Measurements from ENCODE around the gene INO80.
"Not testable (repeated sequence)": the region's sequence is repeated elsewhere in the genome, so short reads cannot be mapped to it uniquely, and the experiment has no call there.

The INO80 gene

DNA sequence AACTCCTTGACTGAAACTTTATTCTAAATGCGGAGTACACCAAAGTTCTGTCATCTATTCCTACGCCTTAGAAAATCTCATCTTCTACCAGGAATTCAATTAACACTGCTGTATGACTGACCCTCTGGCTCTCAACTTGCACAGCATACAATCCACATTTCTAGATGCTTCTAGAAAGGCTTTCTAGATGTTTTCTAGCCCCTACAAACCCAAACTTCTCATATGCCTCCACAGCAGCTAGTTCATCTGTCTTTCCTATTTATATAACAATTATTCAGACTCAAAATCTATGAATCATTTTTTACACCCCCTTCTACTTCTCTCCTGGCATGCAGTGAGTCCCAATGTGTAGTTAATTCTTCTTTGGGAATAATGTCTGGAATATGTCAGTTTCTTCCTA is 13.2 kb downstream of the INO80 start:
- Mint-ChIP-seq H3K4me1 (peaks cover 13 to 29% of the 10 kb centered on the region in 2 donors), H3K4me3 (no peak overlapping the region), H3K27me3 (no peaks in the 10 kb centered on the region), H3K36me3 (peaks cover 16 to 23% of the 10 kb centered on the region in 2 donors), H3K9me3 (no peaks in the 10 kb centered on the region), H3K27ac (peak overlapping the region; percentile 43)
- ATAC-seq (replicated peaks) (no peak), DNase-seq (no peak)

GRCh38 chr15:41096178-41096577 is 19.9 kb downstream of the INO80 start:
- ATAC-seq (replicated peaks) (no peak), DNase-seq (no peak)
- Mint-ChIP-seq H3K27ac (no peak overlapping the region), H3K9me3 (no peaks in the 10 kb centered on the region), H3K27me3 (no peaks in the 10 kb centered on the region), H3K4me1 (peaks cover 0 to 2% of the 10 kb centered on the region in 2 donors), H3K4me3 (no peak overlapping the region), H3K36me3 (peaks cover 24 to 33% of the 10 kb centered on the region in 2 donors)

- Mint-ChIP-seq H3K36me3 (peaks cover 46 to 55% of the 10 kb centered on the region in 2 donors), H3K4me1 (peaks cover 7 to 24% of the 10 kb centered on the region in 2 donors), H3K27me3 (no peaks in the 10 kb centered on the region), H3K9me3 (no peaks in the 10 kb centered on the region), H3K27ac (no peak overlapping the region), H3K4me3 (no peak overlapping the region)
- ATAC-seq (replicated peaks) (no peak), DNase-seq (no peak)
Measured at GRCh38 chr15:41085029-41085428, 31.1 kb downstream of the INO80 start.

DNA sequence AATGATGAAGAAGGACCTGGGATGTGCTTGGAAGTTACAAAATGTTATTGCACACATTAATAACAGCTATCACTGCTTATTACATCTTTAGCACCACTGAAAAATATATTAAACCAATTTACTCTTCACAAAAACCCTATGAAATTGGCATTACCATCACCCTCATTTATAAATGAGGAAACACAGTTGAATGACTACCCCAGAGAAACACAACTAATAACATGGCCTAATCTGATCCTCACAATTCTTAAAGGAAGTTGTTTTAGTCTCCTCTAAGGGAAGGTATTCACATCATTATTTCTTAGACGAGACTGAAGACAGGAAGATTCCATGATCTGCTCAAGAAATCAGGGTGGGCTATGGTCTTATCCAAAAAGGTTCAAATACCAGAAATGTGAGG is 35.9 kb downstream of the INO80 start:
- Mint-ChIP-seq H3K4me1 (peaks cover 10 to 20% of the 10 kb centered on the region in 2 donors), H3K27ac (peak overlapping the region; percentile 32), H3K36me3 (peaks cover 40 to 55% of the 10 kb centered on the region in 2 donors), H3K9me3 (no peaks in the 10 kb centered on the region), H3K4me3 (no peak overlapping the region), H3K27me3 (no peaks in the 10 kb centered on the region)
- ATAC-seq (replicated peaks) (no peak), DNase-seq (no peak)

DNA sequence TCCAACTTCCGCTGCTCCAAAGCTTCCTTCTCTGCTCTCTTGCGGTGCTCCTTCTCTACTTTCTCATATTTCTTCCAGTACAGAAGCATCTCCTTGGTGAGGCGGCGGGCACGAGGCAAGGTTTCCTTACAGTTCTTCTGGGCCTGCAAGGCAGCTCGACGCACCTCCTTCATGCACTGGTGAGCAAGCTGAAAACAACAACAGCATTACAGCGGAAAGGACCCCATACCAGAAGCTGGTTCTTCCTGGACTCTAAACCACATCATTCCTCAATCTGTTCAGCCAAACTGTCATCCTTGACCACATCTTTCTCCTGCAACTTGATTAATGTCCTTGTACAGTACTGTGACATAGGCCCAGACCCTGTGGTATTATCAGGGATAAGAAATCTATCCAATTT is 36.4 kb downstream of the INO80 start:
- Mint-ChIP-seq H3K36me3 (peaks cover 35 to 51% of the 10 kb centered on the region in 2 donors), H3K27me3 (no peaks in the 10 kb centered on the region), H3K27ac (peak overlapping the region; percentile 88), H3K4me3 (peak overlapping the region; percentile 45 to 62), H3K4me1 (peaks cover 10 to 20% of the 10 kb centered on the region in 2 donors), H3K9me3 (no peaks in the 10 kb centered on the region)
- DNase-seq (no peak), ATAC-seq (replicated peaks) (peak in 1 of 2 donors; percentile 53)

DNA sequence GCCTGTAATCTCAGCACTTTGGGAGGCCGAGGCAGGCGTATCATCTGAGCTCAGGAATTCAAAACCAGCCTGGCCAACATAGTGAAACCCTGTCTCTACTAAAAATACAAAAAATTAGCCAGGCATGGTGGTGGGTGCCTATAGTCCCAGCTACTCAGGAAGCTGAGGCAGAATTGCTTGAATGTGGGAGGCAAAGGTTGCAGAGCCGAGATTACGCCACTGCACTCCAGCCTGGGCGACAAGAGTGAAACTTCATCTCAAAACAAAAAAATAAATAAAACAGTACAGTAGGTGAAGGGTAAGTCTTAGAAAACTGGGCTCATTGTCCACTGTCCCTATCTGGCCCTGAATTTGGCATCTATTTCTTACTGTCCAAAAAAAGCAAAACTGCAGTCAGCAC is 37.2 kb downstream of the INO80 start:
- not testable (repeated sequence) for H3K4me3 Mint-ChIP-seq; ATAC-seq (replicated peaks); DNase-seq; H3K9me3 Mint-ChIP-seq; H3K27me3 Mint-ChIP-seq
- Mint-ChIP-seq H3K36me3 (peaks cover 40 to 56% of the 10 kb centered on the region in 2 donors), H3K27ac (peak overlapping the region; percentile 75), H3K4me1 (peaks cover 10 to 20% of the 10 kb centered on the region in 2 donors)

GRCh38 chr15:41078125-41078524 is 38.0 kb downstream of the INO80 start:
- ATAC-seq (replicated peaks): no peak

GRCh38 chr15:41073028-41073427 is 43.1 kb downstream of the INO80 start:
- no peak for DNase-seq
- Mint-ChIP-seq H3K4me3 (no peak overlapping the region), H3K27ac (no peak overlapping the region), H3K36me3 (peaks cover 35 to 49% of the 10 kb centered on the region in 2 donors), H3K27me3 (no peaks in the 10 kb centered on the region), H3K9me3 (no peaks in the 10 kb centered on the region), H3K4me1 (no peaks in the 10 kb centered on the region)
- no peak for ATAC-seq (replicated peaks)

More at GRCh38 chr15:41078125-41078524, 38.0 kb downstream of the INO80 start:
- DNase-seq: no peak
- H3K27ac Mint-ChIP-seq: peak overlapping the region; percentile 42
- no peak overlapping the region for H3K4me3 Mint-ChIP-seq
- H3K36me3 Mint-ChIP-seq: peaks cover 44 to 57% of the 10 kb centered on the region in 2 donors
- no peaks in the 10 kb centered on the region for H3K27me3 Mint-ChIP-seq
- H3K4me1 Mint-ChIP-seq: peaks cover 10 to 20% of the 10 kb centered on the region in 2 donors
- no peaks in the 10 kb centered on the region for H3K9me3 Mint-ChIP-seq

DNA sequence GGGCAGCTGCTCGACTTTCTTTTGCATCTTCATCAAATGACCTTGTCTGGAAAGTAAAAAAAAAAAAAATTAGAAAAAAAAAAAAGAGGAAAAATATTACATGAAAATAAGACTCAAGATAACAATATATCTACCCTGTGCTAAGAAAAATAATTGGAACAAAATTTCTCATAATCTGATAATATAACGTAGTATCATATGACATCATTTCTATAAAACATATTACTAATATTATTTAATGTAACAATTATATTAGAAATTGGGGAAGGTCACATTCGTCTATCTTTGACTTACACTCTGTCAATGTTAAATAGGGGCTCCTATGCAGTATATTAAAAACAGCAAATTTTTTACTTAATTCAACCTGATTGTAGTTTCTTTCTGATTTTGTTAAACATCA is 44.1 kb downstream of the INO80 start:
- H3K36me3 Mint-ChIP-seq: peaks cover 43 to 53% of the 10 kb centered on the region in 2 donors

GRCh38 chr15:41066516-41066915 is 49.6 kb downstream of the INO80 start:
- no peaks in the 10 kb centered on the region for H3K4me1 Mint-ChIP-seq
- H3K27me3 Mint-ChIP-seq: no peaks in the 10 kb centered on the region
- DNase-seq: no peak
- peaks cover 0 to 2% of the 10 kb centered on the region in 2 donors for H3K9me3 Mint-ChIP-seq
- ATAC-seq (replicated peaks): no peak
- peaks cover 61 to 71% of the 10 kb centered on the region in 2 donors for H3K36me3 Mint-ChIP-seq
- H3K4me3 Mint-ChIP-seq: no peak overlapping the region
- no peak overlapping the region for H3K27ac Mint-ChIP-seq

More for the DNA sequence above, 44.1 kb downstream of the INO80 start:
- Mint-ChIP-seq H3K27me3 (no peaks in the 10 kb centered on the region), H3K4me1 (no peaks in the 10 kb centered on the region), H3K27ac (no peak overlapping the region), H3K9me3 (no peaks in the 10 kb centered on the region), H3K4me3 (no peak overlapping the region)
- DNase-seq (no peak), ATAC-seq (replicated peaks) (no peak)

GRCh38 chr15:41061667-41062066 is 54.4 kb downstream of the INO80 start:
- peaks cover 60 to 74% of the 10 kb centered on the region in 2 donors for H3K36me3 Mint-ChIP-seq
- ATAC-seq (replicated peaks): no peak
- peaks cover 0 to 2% of the 10 kb centered on the region in 2 donors for H3K9me3 Mint-ChIP-seq
- no peak overlapping the region for H3K27ac Mint-ChIP-seq
- H3K4me3 Mint-ChIP-seq: no peak overlapping the region
- DNase-seq: no peak
- H3K27me3 Mint-ChIP-seq: no peaks in the 10 kb centered on the region
- H3K4me1 Mint-ChIP-seq: no peaks in the 10 kb centered on the region

- DNase-seq: no peak
- no peak for ATAC-seq (replicated peaks)
- Mint-ChIP-seq H3K27ac (peak overlapping the region; percentile 9), H3K9me3 (peaks cover 0 to 2% of the 10 kb centered on the region in 2 donors), H3K27me3 (no peaks in the 10 kb centered on the region), H3K4me3 (no peak overlapping the region), H3K4me1 (no peaks in the 10 kb centered on the region), H3K36me3 (peaks cover 61 to 74% of the 10 kb centered on the region in 2 donors)
Measured at GRCh38 chr15:41060505-41060904, 55.6 kb downstream of the INO80 start.

GRCh38 chr15:41056810-41057209 is 59.3 kb downstream of the INO80 start:
- Mint-ChIP-seq H3K27ac (no peak overlapping the region), H3K4me3 (no peak overlapping the region), H3K27me3 (no peaks in the 10 kb centered on the region), H3K9me3 (no peaks in the 10 kb centered on the region), H3K4me1 (no peaks in the 10 kb centered on the region), H3K36me3 (peaks cover 45 to 63% of the 10 kb centered on the region in 2 donors)
- DNase-seq (no peak), ATAC-seq (replicated peaks) (no peak)

DNA sequence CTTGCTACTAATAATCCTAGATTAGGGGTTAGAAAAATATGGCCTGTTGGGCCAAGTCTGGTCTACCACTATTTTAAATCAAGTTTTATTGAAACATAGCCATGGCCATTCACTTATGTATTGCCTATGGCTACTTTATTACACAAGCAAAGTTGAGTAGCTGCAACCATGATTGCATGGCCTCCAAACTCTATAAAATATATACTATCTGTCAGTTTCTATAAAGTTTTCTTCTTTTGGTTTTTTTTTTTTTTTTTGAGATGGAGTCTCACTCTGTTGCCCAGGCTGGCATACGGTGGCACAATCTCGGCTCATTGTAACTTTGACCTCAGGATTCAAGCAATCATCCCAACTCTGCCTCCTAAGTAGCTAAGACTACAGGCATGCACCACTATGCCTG is 60.4 kb downstream of the INO80 start:
- Mint-ChIP-seq H3K27me3 (no peaks in the 10 kb centered on the region), H3K27ac (no peak overlapping the region), H3K36me3 (peaks cover 45 to 63% of the 10 kb centered on the region in 2 donors)

GRCh38 chr15:41051139-41051538 is 64.9 kb downstream of the INO80 start:
- Mint-ChIP-seq H3K27ac (no peak overlapping the region), H3K36me3 (peaks cover 35 to 53% of the 10 kb centered on the region in 2 donors), H3K4me1 (no peaks in the 10 kb centered on the region), H3K27me3 (no peaks in the 10 kb centered on the region), H3K9me3 (no peaks in the 10 kb centered on the region), H3K4me3 (no peak overlapping the region)
- ATAC-seq (replicated peaks): no peak
- no peak for DNase-seq

More for the DNA sequence above, 60.4 kb downstream of the INO80 start:
- DNase-seq (no peak), ATAC-seq (replicated peaks) (no peak)
- no peaks in the 10 kb centered on the region for H3K9me3 Mint-ChIP-seq
- H3K4me3 Mint-ChIP-seq: no peak overlapping the region
- no peaks in the 10 kb centered on the region for H3K4me1 Mint-ChIP-seq

DNA sequence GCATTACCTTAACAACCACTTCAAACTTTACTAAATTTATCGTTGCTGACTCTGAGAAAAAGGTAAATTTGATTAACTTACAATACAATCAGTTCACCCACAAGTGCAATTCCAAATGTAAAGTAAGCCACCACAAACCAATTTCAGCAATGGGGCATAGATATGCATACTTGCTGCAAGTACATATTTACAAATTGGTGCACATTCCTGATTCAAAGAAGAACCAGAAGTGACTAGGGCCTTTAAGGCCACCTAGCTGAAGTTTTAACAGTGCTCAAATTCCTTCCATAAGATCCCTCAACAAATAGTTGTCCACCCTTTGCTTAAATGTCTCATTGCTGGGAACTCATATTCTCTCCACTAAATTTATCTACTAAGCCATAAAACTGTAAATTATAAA is 67.2 kb downstream of the INO80 start:
- ATAC-seq (replicated peaks) (no peak), DNase-seq (no peak)
- Mint-ChIP-seq H3K27ac (no peak overlapping the region), H3K9me3 (no peaks in the 10 kb centered on the region), H3K27me3 (no peaks in the 10 kb centered on the region), H3K4me1 (no peaks in the 10 kb centered on the region), H3K4me3 (no peak overlapping the region), H3K36me3 (peaks cover 29 to 47% of the 10 kb centered on the region in 2 donors)
